Caco-2 (cell line): ENCODE results near the gene LTA4H. TPM values are rescaled to one million over a fixed set of nuclear protein-coding genes. Genes with fewer than 3 reads are reported as not detected.

Experiments used
- BruUV-seq: library from RNA; stranded (reverse); fragments of 400-500 nt; replicated peaks from 2 replicates; lab custom pipeline; 2021; lab: Mats Ljungman, UMichigan
- CTCF ChIA-PET: fragments of 300-600 bp; sonication (Branson Sonifier 250); formaldehyde crosslinking; loops from one replicate; lab custom pipeline; 2022; ENCODE audit warnings: antibody characterized with exemption; lab: Charles Lee
- POLR2A ChIA-PET: fragments of 300-600 bp; sonication (Branson Sonifier 250); formaldehyde crosslinking; loops from one replicate; lab custom pipeline; 2022; ENCODE audit warnings: antibody characterized with exemption; lab: Charles Lee
- DNase-seq, 2 experiments: peaks; one replicate each; pipeline versions ENCODE4 v3.0.0 to v3.0.0-alpha.2; 2020 to 2022
- H3K27me3 ChIP-seq: replicated peaks from 2 replicates; pipeline ENCODE4 v1.6.0; 2011; ENCODE audit warnings: low read length; ENCODE audit not compliant: control insufficient read depth, insufficient read depth
- H3K36me3 ChIP-seq: 2 replicates; pipeline ENCODE4 v1.5.1; 2011; ENCODE audit warnings: low read length; ENCODE audit not compliant: control insufficient read depth, insufficient read depth
- H3K4me1 ChIP-seq: fragments of 250-450 bp; sonication (Bioruptor Pico); 2 replicates; pipeline ENCODE4 v1.5.1; 2020; ENCODE audit warnings: mild to moderate bottlenecking
- H3K4me3 ChIP-seq: 2 replicates; pipeline ENCODE4 v1.5.1; 2011; ENCODE audit warnings: low read depth, mild to moderate bottlenecking, control low read depth, low read length
- H3K9me3 ChIP-seq: fragments of 250-450 bp; sonication (Bioruptor Pico); 2 replicates; pipeline ENCODE4 v1.5.1; 2020; ENCODE audit warnings: mild to moderate bottlenecking, moderate library complexity
- H3K27ac Mint-ChIP-seq: one replicate; pipeline ENCODE4 v1.8.0; 2022; ENCODE audit warnings: mixed read lengths; ENCODE audit not compliant: unreplicated experiment
- H3K27me3 Mint-ChIP-seq: one replicate; pipeline ENCODE4 v1.8.0; 2022; ENCODE audit warnings: mixed read lengths; ENCODE audit not compliant: insufficient read depth, unreplicated experiment
- H3K36me3 Mint-ChIP-seq: one replicate; pipeline ENCODE4 v1.8.0; 2022; ENCODE audit warnings: mild to moderate bottlenecking, mixed read lengths; ENCODE audit not compliant: insufficient read depth, unreplicated experiment
- H3K4me1 Mint-ChIP-seq: one replicate; pipeline ENCODE4 v1.8.0; 2022; ENCODE audit warnings: low read depth, mixed read lengths; ENCODE audit not compliant: unreplicated experiment
- H3K4me3 Mint-ChIP-seq: one replicate; pipeline ENCODE4 v1.8.0; 2022; ENCODE audit warnings: mild to moderate bottlenecking, moderate library complexity, mixed read lengths; ENCODE audit not compliant: unreplicated experiment
- H3K9me3 Mint-ChIP-seq: one replicate; pipeline ENCODE4 v1.8.0; 2022; ENCODE audit warnings: mixed read lengths; ENCODE audit not compliant: unreplicated experiment
- CTCF ChIP-seq, 2 experiments: fragments of 200-600 bp in 1 of 2; IDR thresholded peaks; 1 replicate in 1 of 2; 2 replicates in 1 of 2; pipeline versions ENCODE4 v1.5.1 to v1.8.0; 2011 to 2022; ENCODE audit warnings: antibody characterized with exemption in 1 of 2, control low read depth in 1 of 2, inconsistent platforms in 1 of 2, low read depth in 1 of 2, low read length in 1 of 2, mild to moderate bottlenecking in 1 of 2, moderate library complexity in 1 of 2; ENCODE audit not compliant: insufficient read depth in 1 of 2, severe bottlenecking in 1 of 2, unreplicated experiment in 1 of 2
- intact Hi-C: fragments of 100-400 bp; cut with micrococcal nuclease; formaldehyde crosslinking; loops from one replicate; pipeline ENCODE4 v1.10.0; 2022; ENCODE audit not compliant: unreplicated experiment
- total RNA-seq: library from RNA; stranded (reverse); gene quantifications from 2 replicates; pipeline ENCODE4 v1.2.3, GENCODE V29; 2022

The LTA4H gene
- total RNA-seq, 1 experiment from 2014 or later = 56.7 TPM

GRCh38 chr12:95980437-95980836 is 55.0 kb downstream of the LTA4H start:
- Mint-ChIP-seq H3K27me3 (no peaks in the 10 kb centered on the region), H3K4me1 (no peaks in the 10 kb centered on the region), H3K9me3 (no peaks in the 10 kb centered on the region), H3K36me3 (no peaks in the 10 kb centered on the region), H3K27ac (no peak overlapping the region), H3K4me3 (no peak overlapping the region)
- Histone ChIP-seq H3K27me3 (no peaks in the 10 kb centered on the region), H3K4me3 (no peak overlapping the region), H3K9me3 (no peaks in the 10 kb centered on the region), H3K36me3 (no peaks in the 10 kb centered on the region), H3K4me1 (peaks cover 6% of the 10 kb centered on the region; the same call in 1 of the 2 replicates)
- no TSS peak for BruUV-seq
- no peak for DNase-seq
- ChIA-PET POLR2A (no interaction called here), CTCF (no interaction called here)
- intact Hi-C loops = no loop called here
- no peak for TF ChIP-seq CTCF (IDR thresholded peaks at IDR 0.05; ENCODE audit: insufficient read depth in 1 of 2, low read depth in 1 of 2, low read length in 1 of 2, severe bottlenecking in 1 of 2, unreplicated experiment in 1 of 2)

- ChIA-PET POLR2A (no interaction called here), CTCF (no interaction called here)
- Histone ChIP-seq H3K36me3 (no peaks in the 10 kb centered on the region), H3K4me3 (no peak overlapping the region), H3K9me3 (no peaks in the 10 kb centered on the region), H3K4me1 (peaks cover 18% of the 10 kb centered on the region), H3K27me3 (no peaks in the 10 kb centered on the region)
- intact Hi-C loops = no loop called here
- no peak for TF ChIP-seq CTCF (IDR thresholded peaks at IDR 0.05; ENCODE audit: insufficient read depth in 1 of 2, low read depth in 1 of 2, low read length in 1 of 2, severe bottlenecking in 1 of 2, unreplicated experiment in 1 of 2)
- no TSS peak for BruUV-seq
- Mint-ChIP-seq H3K9me3 (no peaks in the 10 kb centered on the region), H3K4me1 (no peaks in the 10 kb centered on the region), H3K27ac (no peak overlapping the region), H3K27me3 (no peaks in the 10 kb centered on the region), H3K36me3 (no peaks in the 10 kb centered on the region), H3K4me3 (no peak overlapping the region)
- DNase-seq = no peak
Measured at GRCh38 chr12:95978774-95979173, 56.6 kb downstream of the LTA4H start.

- ChIA-PET POLR2A (no interaction called here), CTCF (no interaction called here)
- Histone ChIP-seq H3K4me1 (peaks cover 18% of the 10 kb centered on the region), H3K27me3 (no peaks in the 10 kb centered on the region), H3K36me3 (no peaks in the 10 kb centered on the region), H3K4me3 (no peak overlapping the region), H3K9me3 (no peaks in the 10 kb centered on the region)
- intact Hi-C loops = no loop called here
- H3K4me1 Mint-ChIP-seq = no peaks in the 10 kb centered on the region
- no TSS peak for BruUV-seq
- no peaks in the 10 kb centered on the region for H3K9me3 Mint-ChIP-seq
- H3K36me3 Mint-ChIP-seq = no peaks in the 10 kb centered on the region
- TF ChIP-seq CTCF (IDR thresholded peaks at IDR 0.05; ENCODE audit: insufficient read depth in 1 of 2, low read depth in 1 of 2, low read length in 1 of 2, severe bottlenecking in 1 of 2, unreplicated experiment in 1 of 2) = no peak
- no peak for DNase-seq
- no peak overlapping the region for H3K27ac Mint-ChIP-seq
- H3K27me3 Mint-ChIP-seq = no peaks in the 10 kb centered on the region
- no peak overlapping the region for H3K4me3 Mint-ChIP-seq
Measured at GRCh38 chr12:95978351-95978750, 57.0 kb downstream of the LTA4H start.
